ENCODE results near the gene CACNA1S.

The CACNA1S gene

DNA sequence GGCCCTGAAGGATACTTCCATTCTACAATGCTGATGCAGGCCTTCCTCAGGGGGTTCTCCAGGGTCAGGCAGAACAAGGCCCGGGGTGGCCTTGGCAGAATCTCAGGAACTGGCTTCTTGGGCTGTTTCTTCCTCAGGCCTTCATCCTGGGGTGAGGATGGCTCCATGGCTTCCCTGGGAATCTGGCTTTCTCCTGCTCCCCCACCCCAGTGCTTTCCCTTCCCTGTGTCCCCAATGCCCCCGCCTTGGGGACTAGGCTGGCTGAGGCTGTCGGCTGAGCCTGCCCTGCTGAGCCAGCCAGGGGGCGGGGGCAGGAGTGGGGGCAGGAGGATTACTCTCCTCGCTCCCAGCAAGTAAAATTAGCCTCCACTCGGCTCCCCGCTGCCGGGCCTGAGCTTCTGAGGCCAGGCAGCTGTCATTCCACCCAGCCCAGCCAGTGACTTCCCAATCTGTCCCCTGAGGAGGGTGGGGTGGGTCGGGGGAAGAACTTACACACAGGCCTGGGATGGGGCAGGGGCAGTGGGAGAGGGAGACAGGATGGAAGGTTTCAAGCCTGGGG lies at the start of gene CACNA1S:
Gene CACNA1S (minus strand): TSS at position 254 of the 559 bp plus-strand sequence. CDS start 87 bp downstream, at position 167.
- DNase-seq: no peak

GRCh38 chr1:201157949-201158348 lies 45.7 kb upstream of the CACNA1S start:
- DNase-seq: no peak

DNA sequence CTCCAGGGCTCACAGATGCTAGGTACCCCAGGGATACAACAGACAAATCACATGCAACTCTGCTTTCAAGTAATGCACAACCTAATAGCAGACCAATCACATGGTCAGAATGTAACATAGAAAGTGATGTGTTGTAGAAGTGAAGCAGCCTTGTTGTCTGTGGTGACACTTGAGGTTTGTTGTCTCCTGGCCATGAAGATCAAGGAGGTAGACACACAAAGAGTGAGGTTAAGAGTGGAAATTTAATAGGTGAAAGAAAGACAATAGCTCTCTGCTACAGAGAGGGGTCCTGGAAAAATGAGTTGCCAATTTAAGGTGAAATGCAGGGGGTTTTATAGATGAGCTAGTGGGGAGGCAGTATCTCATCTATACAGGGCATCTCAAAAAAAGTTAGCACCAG lies 44.6 kb upstream of the CACNA1S start:
- DNase-seq: no peak

- no peak for DNase-seq
Observed at GRCh38 chr1:201156346-201156745, 44.1 kb upstream of the CACNA1S start.

DNA sequence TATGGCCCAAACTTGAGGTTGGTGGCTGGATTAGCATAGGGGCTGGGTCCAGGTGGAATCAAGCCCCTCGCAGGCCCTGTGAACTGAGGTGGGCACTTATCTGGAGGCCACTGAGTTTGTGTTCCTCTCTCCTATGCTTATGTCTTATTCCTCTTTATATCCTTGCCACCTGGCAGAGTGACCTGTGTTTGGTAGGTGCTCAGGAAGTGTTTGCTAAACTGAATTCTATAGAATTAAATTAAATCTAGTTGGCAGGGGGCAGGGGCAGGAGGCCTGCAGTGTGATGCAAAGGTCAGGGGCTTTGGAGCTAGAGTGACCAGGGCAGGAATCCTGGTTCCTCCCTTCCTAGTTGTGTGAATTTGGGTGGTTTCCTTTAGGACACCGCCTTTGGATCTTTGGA lies 43.1 kb upstream of the CACNA1S start:
- DNase-seq: no peak

DNA sequence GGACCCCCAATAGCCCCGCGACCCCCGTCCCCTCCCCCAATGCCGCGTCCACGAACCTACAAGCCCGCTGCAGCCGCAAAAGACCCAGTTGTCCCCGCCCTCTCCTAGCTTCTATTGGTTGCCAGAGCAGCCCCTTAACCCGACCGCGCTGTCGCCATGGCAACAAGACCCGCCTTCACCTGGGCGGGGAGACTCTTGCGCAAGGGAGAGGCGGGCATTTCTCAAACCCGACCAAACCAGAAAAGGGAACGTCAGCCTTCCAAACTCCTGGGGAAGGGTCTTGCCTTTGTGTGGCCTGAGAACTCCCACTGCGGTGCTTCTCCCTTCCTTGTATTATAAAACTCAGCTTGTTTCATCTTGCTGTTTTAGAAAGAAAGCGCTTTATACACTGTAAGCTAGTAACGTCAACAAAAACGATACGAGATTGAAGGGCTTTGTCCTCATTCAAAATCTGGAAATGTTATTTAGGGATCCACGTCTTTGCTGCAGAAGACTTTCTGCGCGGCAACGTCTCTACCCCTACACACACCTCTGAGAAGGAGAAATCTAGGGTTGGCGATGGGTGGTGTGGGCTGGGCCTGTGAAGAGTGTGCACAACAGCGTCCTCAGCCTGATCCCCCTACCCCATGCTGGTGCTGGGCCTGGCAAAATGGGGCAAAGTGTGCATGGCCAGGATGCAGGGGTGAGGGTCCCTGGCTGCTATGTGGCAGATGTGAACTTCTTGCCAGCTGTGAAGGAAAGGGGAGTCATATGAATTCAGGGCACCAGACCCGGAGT lies 42.4 kb upstream of the CACNA1S start, which contains the start of gene TMEM9:
Gene TMEM9 (minus strand): TSS at position 86 of the 777 bp plus-strand sequence. CDS start 551 bp downstream, outside the sequence.
- peak; percentile 79 for DNase-seq

GRCh38 chr1:201153474-201154388 lies 41.5 kb upstream of the CACNA1S start:
- DNase-seq: no peak

GRCh38 chr1:201149400-201149799 lies 37.2 kb upstream of the CACNA1S start:
- no peak for DNase-seq

- DNase-seq: no peak
Observed at GRCh38 chr1:201147396-201148015, 35.3 kb upstream of the CACNA1S start.

DNA sequence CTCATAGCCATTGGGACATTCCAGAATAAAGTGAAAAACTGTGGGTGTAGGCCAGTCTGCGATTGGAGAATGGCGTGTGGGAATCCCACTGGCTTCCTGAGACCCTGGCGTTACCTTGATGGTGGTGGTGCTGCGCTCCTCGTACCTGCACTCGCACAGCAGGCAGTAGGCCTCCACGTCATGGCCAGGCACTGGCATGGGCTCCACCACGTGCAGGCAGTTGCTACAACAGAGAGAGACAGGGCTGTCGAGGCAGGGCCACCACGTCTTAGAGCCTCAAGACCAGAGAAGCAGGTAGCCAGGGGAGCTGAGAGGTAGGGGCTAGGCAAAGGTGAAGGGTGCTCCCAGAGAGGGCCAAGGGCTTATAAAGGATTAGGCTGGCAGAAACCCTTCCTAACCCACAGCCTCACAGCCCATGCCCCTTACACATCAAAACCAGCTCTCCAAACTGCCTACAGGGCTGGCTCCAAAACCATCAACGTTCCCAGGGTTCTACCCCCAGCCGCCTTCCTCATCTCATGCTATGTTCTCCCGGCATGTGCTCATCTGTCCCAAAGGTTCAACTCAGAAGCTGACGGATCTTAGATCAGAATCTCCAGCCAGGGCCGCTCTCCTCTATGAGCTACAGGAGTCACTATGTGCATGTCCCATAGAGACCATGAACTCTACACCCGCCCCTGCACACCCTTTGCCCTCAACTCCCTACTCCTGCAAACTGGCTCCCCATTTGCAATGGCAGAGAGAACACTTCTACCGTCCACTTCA lies 34.6 kb upstream of the CACNA1S start:
- no peak for DNase-seq

GRCh38 chr1:201145816-201146215 lies 33.6 kb upstream of the CACNA1S start:
- no peak for DNase-seq

GRCh38 chr1:201145132-201145531 lies 32.9 kb upstream of the CACNA1S start:
- no peak for DNase-seq

- no peak for DNase-seq
Observed at GRCh38 chr1:201144701-201145100, 32.5 kb upstream of the CACNA1S start.

- DNase-seq: no peak
Observed at GRCh38 chr1:201143726-201144635, 31.8 kb upstream of the CACNA1S start.

DNA sequence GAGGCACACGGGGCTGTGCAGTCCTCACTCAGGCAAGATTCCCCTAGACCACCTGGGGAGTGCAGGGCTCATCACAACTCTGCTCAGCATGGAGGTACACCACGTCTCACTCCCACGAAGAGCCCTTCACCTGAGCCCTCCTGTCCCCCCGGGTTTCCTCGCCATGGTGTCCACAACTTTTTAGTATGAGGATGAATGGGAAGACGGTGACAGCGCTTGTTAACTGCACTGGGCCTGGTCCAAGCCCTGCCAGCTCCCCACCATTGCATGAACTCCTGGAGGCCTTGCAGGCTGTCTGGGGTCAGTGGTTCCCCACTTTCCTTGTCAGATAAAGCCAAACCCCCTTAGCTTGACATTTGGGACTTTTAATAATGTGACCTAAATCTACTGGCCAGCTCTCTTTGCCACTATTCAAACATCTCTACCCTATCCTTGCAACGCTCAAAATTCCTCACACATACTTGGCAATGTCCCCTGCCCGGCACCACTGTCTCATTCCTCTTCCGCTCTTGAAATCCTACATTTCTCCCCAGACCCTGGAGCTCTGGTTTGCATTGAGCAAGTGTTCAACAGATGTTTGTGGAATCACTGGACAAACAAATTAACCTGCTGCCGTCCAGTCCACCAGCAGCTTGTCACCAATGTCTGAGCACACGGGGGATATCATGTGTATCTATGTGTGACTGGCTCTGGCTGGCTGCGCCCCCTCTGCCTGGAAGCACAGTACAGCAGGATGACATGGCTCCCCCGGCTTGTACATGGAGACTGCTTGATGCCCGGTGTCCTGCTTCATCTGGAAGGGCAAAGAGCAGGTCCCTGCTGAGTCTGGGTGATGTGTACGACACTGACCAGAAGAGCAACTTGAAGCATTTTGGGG lies 30.9 kb upstream of the CACNA1S start:
- DNase-seq: no peak

DNA sequence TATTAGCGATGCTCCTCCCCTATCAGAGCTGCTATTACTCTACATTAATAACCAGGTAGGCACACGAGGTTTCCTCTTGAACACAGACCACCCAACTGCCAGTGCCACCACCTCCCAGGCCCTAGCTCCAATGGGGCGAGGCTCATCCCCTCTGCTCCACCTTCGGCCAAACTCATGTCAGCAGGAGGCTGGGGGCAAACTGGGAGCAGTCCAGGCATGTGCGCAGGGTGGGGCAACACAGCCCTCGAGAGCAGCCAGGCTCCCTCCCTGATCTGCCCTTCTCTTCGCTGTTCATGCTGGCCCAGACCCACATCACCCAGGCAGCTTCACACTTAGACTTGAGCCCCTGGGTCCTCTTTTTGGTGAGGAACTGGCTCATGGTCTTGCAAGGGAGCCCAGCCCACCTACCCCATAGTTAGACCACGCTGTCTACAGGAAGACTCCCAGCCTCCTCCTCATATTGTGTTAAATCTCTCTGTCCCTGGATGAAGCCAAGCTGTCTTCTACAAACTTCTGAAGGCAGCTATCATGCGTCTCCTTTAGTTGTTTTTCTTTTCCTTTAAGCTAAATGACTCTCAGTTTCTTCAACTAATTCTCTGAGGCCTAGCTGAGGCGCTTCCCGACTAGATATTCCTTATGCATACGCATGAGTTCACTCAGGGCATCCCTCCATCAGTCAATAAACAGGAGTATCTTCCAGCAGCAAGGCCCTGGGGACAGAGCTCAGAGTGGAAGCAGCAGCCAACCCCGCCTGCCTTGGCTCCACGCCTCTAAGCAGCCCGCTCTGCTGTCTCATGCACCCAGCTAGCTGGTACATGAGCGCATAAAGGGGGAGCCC lies 30.0 kb upstream of the CACNA1S start:
- DNase-seq: no peak

DNA sequence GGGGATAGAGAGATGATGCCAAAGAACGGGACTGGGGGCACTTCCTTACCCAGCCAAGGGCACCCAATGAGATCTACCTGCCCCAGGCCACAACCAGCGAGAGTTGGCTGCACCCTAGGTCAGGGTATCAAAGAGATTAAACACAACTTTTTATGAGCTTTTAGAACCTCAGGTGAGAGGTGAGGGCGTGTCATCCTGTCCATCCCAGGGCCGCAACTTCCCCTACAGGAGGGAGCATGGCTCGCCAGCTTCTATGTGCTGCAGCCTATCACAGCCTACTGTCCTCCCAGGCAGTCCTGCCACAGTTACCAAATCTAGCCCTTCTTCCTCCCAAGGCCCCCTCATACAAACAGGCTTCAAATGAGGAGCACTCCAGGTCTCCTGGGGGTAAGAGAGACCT lies 29.2 kb upstream of the CACNA1S start:
- DNase-seq: no peak

DNA sequence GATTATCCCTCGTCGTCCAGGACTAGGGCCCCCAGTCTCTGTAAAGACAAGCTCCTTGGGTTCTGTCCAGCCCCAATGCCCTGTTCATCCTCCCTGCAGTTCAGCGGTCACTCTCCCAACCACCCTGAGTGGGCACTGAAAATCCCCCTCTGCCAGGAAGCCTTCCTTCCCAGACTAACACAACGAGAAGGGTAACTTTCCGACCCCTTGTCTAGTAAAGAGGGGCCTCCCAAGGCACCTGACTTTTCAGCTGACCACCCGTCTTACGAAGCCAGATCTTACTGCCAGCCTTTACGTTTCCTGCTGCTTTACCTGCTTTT lies 28.7 kb upstream of the CACNA1S start:
- no peak for DNase-seq

DNA sequence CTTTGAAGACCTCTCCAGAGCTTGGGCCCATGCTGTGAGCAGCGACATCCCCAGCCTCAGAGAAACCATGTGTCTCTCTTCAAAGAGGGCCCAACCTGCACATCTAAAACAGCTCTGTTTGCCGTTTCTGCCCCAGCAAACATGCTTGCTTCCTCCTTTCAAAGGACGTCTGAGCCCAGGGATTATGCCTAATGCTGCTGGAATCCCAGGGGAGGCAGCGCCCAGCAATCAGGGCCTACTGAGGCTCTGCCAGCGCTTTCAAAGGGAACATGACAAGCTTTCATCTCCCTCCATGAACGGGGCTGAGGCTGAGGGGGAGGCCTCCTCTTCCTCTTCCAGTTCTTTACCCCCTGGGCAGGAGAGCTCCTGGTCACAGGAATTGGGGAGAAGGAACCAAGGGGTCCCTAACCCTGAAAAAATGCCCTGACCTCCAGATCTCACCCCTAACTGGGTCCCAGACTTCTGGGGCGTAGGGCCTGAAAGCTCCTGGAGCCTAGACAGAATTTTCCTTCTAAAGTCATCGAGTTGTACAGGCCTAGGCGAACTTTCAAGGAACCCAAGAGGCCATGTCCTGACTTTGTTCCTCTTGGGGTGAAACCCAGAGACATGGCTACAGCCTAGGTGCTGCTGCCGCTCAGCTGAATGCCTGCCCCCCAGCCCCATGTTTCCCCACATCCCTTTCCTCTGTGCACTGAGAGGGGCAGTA lies 28.2 kb upstream of the CACNA1S start:
- no peak for DNase-seq

Data from DMS79 treated with DMSO at 0.1 percent for 48 hours (cell line).